GM21825 (cell line): ENCODE data around the gene ZFAND3.
A peak's percentile ranks its signal among the peaks of the same experiment; 100 is the strongest.

ENCODE experiments used
- ATAC-seq: cut with Tn5 transposase; IDR thresholded peaks from one replicate; pipeline ENCODE4 v1.9.1; 2021; ENCODE audit warnings: mild to moderate bottlenecking, moderate library complexity; ENCODE audit not compliant: unreplicated experiment

Gene ZFAND3

DNA sequence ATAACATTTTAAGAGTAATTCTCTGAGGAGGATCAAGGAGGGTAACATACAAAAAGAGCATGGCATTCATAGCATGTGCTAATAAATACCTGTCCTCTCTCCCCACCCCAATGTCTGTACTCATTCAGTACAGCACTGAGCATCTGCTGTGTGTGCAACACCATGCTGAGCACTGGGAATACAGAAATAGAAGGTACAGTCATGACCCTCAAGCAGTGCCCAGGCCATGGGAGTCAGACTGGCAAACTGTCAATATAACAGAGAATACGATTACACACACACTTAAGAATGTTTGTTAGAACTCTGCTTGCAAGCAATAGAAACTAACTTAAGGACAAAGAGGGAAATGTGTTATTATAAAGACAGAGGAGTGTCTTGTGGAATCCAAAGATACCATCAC is 24.7 kb upstream of the ZFAND3 start:
- ATAC-seq: no peak

DNA sequence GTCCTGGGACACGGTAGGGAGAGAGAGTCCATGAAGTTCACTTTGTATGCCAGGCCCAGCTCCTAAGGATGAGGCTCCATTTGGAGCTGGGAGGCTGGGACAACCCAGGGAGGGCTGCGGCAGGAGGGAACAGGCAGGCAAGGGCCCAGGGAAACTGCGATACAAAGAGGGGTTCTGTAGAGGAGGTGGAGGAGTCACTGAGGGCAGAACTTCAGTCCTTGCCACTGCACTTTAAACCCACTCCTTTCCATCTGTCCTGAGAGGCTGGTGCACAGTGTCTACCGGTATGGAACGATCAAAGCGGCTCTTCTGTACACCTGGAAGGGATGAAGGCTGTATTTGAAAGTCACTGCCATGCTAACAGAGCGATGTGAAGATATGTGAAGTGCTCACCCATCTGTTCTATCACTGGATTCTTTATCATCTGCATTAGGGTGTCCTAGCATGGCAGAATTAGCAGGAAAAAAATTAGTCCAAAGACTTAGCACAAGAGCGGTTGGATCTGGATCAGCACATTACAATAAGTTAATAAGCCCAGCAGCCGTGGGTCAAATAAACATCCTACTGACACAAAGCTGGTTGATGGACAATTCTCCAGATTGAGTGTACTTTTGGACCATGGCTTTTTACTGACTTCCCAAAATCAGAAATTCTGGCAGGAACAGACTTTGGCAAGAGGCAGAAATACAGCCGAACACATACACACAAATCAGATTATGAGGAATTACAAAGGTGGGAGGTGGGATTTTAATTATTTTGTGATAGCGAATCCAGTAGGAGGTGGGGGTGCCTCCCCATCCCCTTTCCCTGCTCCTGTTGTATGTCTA is 20.9 kb upstream of the ZFAND3 start:
- ATAC-seq: no peak

DNA sequence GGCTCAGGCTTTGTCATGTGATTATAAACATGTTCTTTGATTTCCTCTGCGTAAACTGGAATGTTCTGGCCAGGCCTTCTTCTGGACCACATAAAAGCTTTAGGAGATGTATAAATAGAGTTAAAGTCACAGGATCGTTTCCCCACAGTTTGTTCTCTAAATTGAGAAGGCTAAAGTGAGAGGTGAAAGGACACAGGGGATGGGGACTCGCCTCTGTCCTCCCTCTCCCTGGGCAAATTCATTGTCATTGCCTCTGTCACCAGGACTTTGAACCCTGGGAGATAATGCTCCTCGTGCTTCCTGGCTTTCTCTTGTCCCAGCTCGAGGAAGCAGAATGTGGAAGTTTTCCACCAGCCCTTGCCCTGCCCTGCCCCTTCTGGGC is 20.3 kb upstream of the ZFAND3 start:
- ATAC-seq: no peak

DNA sequence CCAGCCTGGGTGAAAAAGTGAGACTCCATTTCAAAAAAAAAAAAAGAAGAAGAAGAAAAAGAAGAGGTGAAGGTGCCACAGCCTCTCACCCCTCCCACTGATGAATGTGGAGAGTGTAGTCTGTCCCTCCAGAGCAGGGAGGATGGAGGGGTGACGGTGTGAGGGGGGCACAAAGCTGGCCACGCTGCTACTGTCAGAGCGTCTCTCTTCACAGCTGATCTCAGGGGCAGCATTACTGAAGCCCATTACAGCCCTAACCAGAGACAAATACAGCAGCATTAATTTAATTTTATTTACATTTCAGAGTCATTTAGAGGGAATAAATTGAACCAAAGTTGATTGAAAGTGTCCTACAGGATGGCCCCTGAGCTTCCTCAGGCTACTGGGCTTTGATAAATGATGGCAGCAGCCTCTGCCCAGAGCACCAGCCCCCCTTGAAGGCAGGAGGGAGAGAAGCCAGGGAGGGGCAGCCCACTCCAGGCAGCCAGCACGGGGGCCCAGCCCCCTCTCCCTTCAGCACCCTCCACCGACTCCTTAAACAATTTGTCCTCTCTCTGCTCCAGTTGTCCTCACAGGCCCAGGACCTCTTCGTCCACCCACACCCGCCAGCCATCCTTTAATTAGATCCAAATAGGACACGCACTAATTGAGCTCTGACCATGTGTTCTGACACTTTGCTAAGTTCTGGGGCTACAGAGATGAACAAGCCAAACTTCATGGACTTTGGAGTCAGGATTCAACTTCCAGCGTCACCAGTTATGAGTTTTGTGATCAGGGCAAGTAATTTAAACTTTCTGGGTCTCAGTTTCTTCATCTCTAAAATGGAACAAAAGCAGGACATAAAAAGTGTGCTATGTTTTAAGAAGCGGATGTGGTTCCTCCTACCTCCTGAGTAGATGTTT is 18.6 kb upstream of the ZFAND3 start:
- no peak for ATAC-seq

DNA sequence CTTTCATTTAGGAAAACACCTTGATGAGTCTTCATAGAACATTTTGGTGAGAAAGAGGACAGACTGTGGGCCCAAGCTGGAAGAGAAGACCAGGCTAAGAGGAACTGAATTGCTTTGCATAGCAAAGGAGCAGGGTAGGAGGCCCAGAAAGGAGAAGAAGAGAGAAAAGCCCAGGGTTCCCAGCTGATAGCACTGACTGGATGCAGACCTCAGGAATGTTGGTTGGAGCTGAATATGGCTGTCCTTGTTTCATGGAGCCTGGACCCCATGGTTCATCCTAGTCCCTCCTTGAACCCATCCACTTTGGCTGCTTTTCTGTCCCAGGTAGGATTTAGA is 18.0 kb upstream of the ZFAND3 start:
- no peak for ATAC-seq

DNA sequence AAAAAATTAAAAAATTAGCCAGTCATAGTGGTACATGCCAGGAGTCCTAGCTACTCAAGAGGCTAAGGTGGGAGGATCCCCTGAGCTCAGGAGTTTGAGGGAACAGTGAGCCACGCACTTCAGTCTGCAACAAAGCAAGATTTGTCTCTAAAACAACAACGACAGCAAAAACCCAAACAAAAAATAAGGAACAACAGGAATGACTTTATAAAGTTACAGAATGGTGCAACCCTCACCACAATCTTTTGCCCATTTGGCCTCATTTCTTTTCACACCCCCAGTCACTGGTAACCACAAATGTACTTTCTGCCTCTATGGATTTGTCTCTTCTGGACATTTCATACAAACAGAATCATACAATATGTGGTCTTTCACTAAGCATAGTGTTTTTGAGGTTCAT is 16.7 kb upstream of the ZFAND3 start:
- ATAC-seq: no peak

DNA sequence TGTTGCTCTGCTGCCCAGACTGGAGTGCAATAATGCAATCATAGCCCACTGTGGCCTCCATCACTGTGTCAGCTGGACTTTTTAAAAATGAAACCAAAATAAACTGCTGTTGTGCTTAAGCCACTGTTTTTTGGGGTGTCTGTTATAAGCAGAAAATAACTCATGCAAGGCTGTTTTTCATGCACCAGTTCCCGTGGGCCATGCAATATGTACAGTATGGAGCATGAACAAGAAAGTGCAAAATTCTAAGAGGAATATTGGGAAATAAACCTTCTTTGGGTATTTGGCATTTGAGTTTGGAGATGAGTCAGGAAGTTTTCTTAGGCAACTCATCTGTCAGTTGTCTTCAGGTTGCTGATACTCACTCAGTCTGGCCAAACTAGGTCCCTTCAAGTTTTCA is 14.9 kb upstream of the ZFAND3 start:
- no peak for ATAC-seq

DNA sequence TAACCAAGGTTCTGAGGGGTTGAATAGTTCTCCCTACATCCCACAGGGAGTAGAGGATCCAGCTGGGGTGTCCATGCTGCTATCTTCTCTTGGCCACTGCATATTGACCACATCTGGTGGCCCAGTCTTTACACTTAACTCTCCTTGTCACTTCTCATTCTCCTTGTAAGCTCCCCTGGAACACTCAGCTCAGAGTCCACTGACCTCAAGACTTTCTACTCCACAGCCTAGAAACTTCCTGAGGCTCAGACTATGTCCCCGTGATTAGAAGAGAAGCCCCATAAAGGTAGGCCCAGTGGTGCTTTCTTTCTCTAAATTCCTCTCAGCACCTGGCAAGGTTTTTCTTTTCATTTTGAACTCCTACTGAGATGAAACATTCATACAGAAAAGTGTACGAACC is 13.3 kb upstream of the ZFAND3 start:
- no peak for ATAC-seq

DNA sequence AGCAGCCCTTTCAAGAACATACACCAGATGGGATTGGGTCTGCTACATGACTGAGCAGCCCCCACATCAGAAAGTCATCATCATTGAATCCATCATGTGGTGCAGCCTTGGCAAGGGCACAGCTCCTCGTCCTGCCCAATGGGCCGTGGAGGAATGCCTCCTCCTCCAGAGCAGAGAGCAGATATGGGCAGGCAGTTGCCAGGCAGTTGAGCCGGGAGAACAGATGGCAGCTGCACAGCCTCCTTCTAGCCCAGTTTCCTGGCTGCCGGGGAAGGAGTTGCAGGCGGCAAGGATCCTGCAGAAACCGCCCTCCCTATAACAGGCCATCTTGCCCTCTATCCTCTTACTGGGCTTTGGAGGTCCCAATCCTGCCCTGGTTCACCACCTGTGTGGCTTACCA is 11.9 kb upstream of the ZFAND3 start:
- ATAC-seq: no peak

DNA sequence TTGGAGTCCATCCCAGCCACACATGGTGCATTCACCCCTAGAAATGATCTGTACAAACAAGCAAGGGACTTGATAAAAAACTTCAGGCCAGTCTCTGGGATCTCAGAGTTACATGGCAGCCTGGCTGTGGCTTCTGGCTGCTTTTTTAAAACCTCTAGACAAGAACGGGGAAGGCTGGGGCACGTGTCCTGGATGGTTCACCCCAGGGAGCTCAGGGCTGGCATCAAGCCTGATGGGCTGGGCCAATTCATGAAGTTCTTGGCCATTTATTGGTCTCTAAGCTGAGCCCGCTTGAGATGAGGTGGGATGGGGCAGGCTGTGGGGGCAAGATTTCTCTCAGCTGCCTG is 10.4 kb upstream of the ZFAND3 start:
- no peak for ATAC-seq

DNA sequence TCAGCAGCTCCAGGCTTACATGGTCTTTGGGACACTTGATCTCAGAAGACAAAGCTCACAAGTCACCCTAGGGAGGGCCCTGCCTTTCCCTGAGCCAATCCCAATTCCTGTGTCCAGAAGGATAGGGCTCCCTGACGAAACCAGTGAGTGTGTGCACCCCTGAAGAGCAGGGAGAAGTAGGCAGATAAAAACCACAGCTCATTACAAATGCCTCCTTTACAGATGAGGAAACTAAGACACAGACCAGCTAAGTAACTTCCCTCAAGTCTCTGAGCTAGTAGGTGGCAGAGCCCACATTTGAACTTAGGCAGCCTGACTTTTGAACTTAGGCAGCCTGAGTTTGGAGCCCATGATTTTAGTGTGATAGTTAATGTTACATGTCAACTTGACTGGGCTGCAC is 6.7 kb upstream of the ZFAND3 start:
- no peak for ATAC-seq

DNA sequence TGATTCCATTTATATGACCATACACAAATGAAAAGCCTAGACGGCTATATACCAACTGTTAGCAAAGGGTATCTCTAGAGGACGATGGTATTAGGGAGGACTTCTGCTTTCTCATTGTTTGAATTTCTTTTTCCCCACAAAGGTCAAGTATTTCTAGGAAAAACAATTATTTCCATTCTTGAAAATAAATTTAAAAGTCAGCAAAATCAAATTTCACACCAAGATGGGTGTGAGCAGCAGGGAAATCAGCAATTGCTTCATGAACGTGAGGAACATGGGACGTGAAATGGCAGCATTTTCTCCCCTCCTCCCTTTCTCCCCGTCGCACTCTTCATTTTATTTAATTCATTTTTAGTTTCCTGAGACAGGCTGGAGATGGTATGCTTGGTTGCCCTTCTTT is 5.2 kb upstream of the ZFAND3 start:
- ATAC-seq: no peak

DNA sequence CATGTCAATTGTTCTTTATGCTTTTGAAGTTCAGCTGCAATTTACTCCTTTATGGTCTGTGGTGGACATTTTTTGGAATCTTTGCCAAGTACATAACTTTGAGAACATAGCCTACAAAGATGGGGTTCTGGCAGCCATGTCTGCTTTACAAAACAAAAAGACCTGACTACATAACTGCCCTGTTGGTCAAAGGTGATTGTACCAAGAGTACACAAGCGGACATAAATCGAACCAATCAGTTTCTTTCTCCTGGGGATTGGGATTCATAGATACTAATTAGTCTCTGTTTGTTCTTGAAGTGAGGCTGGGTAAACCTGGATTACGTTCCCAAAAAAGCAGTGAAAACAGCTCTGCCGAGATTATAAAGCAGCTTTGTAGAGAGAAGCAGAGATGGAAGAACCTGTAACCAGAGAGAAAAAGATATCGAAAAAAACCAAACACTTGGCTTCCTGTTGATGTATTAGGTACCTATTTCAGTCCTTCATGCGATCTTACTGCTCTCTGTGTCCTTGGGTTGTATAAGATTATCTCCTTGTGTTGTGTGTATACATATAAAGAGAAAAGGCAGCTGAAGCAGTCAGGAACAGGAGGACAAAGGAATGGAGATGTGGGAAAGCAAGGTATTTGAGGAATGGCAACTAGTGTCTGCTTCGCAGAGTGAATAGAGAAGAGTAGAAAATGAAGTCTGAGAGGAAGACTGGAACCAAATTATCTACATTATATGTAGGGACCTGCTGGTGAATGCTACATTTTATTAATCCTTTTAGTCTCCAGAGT is 2.7 kb upstream of the ZFAND3 start:
- no peak for ATAC-seq

DNA sequence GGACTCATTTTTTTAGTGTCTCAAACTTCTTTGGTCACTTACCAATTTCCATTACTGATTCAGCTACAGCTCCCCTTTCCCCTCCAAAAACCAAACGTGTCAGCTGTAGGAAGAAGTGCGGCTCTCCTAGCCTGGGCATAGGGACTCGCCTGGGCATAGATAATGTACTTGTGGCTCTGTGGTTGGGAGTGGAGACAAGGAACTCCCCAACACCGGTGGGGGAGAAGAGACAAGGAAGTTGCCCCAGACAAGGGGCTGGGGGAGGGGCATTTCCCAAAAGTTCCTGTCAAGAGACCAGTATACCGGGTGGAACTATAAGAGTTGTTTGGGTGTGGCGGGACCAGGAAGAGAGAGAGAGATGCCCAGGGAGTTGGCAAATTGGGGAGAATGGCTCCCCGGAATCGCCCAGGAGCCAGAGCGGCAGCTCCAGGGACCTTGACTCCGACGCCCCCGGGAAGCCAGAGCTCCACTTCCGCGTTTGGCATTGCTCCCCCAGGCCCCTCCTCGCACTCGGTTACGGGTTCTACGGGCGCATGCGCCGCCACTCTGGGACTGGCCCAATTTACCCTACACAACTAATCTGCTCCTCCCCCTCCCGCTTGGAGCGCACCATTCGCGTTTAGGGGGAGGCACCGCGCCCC is 871 bp upstream of the ZFAND3 start:
- ATAC-seq: peak; percentile 61

DNA sequence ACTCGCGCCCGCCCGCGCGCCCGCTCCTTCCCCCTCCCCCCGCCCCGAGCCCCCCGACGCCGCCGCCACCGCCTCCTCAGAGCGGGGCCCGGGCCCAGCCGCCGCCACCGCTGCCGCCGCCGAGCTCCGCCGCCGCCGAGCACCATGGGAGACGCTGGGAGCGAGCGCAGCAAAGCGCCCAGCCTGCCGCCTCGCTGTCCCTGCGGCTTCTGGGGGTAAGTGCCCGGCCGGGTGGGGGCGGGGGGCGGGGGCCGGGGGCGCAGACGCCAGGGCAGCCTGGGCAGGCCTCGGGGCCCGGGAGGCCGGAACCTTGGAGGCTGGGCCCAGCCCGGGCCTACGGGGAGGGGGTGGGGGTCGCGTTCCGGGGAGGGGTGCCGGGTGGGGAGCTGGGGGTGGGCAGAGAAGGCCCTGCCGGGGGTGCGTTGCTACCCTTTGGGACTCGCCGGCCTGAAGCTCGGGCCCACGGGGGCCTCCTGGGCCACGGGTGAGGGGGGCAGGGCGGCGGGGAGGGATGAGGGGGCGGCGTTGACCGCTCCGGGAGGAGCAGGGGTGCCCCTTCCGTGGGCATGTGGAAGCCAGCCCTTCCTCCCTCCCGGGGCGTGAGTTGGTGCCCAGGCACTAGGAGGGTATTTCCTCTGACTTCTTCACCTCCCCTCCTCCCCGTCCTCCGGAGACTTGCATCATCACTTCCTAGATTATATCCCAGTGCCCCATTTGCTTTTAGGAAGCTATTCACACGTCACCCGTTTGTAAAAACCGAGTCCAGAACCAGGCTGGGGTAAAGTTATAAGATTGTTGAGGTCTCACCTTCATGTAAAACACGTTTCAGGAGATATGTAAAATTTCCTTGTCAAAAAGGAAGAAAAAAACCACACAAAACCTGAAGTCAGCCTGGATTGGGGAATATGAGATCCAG is 533 bp downstream of the ZFAND3 start:
- no peak for ATAC-seq

DNA sequence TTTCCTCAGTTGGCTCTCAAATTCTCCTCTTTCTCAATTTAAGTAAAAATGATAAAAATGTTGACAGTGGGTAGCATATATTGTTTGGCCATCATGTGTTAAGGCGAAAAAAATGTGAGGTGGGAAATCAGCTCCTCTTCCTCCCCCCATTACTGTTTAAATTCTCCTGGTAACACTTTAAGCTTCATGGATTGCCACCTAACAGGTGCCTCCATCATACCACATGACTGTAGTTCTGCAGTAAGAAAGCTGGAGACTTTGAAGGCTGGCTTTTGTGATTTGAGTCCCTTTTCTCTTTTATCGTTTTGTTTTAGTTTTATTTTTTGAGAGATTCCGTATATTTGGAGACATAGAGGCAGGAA is 1.2 kb downstream of the ZFAND3 start:
- ATAC-seq: no peak

DNA sequence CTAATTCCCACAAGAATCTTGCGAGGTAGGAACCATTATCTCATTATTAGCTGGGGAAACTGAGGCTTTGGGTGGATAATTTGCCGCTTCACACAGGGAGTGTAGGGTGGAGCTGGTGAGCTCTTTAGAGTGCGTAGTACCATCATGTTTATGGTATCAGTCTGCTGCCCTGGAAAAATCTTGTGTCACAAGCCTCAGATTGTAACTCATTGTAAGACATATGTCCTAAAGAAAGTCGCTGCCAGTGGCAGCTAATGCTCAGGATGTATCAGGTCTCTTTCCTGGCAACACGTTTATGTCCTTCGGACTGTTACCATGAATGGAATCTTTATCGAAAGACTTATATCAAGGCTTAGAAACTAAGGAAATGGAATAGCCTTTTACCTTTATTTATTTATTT is 1.9 kb downstream of the ZFAND3 start:
- no peak for ATAC-seq

DNA sequence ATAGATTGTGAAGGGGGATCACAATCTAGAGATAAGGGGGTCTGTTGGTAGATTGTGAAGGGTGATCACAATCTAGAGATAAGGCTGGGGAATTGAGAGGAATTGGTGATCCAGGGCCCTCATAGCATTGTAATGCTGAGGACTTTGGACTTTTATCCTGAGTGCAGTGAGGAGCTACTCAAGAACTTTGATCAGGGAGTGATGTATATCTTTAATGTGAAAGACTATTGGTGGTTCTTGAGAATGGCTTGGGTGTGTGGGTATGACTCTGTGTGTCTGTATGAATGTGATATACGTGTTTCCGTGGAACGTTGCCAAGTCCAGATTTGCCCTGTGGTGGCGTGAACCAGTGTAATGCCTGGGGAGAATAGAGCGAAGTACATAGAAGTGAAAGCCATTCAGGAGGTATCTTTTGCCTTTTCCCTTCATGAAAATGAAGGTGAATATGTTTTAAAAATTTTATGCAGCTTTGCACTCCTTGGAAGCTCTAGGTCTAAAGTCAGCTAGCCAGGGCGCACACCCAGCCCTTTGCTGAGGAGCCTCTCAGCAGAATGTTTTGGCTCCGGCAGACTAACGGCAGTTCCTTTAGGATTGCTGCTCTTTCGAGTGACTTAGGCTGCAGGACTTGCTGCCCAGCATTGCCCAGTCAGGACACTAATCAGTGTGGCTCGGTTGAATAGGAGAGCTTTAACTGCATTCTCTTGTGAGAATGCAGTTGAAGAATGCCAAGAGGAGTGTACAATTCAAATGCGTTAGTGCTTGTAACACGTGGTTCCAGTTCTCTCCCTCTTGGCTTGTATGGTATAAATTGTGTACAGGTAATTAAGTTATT is 3.5 kb downstream of the ZFAND3 start:
- ATAC-seq: no peak

DNA sequence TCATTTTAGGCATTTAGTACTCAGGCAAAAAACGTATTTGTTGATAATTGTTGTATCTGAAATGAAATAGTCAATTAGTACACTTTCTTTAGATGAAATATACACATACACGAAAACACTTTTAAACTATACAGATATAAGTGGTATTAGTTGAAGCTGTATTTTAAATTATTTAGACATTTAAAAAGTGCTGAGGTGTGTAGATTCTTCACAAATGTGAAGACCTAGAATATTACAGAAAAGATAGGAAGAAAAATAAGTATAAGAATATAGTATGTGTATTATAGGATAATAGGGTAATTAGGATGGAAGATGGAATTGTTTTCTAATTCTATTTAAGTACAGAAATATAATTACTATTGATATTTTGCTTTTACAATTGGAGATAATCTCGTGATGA is 4.6 kb downstream of the ZFAND3 start:
- ATAC-seq: no peak
